PC-9 (cell line): ENCODE measurements around the gene FAM227A.
"Not testable (repeated sequence)": the region's sequence is repeated elsewhere in the genome, so short reads cannot be mapped to it uniquely, and the experiment has no call there.

Experiments used
- CTCF ChIP-seq: fragments of 200-600 bp; sonication (generic); conservative IDR thresholded peaks from 2 replicates; pipeline ENCODE4 v1.6.1; 2017; ENCODE audit warnings: mixed run types, antibody characterized with exemption, mild to moderate bottlenecking, moderate library complexity
- EZH2 ChIP-seq: fragments of 200-600 bp; sonication (generic); IDR thresholded peaks from 2 replicates; pipeline ENCODE4 v1.8.0; 2017; ENCODE audit warnings: antibody characterized with exemption, low read depth

GRCh38 chr22:38644245-38644644 is 11.9 kb downstream of the FAM227A start:
- TF ChIP-seq CTCF, EZH2: not testable (repeated sequence)
